Endothelial cell (in vitro differentiated cells): ENCODE results near the gene AKAP12. TPM values are rescaled to one million over a fixed set of nuclear protein-coding genes. Genes with fewer than 3 reads are reported as not detected.

Experiments used
- DNase-seq: peaks from one replicate; pipeline ENCODE4 v3.0.0; 2021; ENCODE audit warnings: low spot score
- H3K27ac Mint-ChIP-seq: one replicate; pipeline ENCODE4 v1.8.0; 2021; ENCODE audit warnings: mixed read lengths, inconsistent platforms; ENCODE audit not compliant: unreplicated experiment
- H3K27me3 Mint-ChIP-seq: one replicate; pipeline ENCODE4 v1.8.0; 2021; ENCODE audit warnings: mild to moderate bottlenecking, moderate library complexity, mixed read lengths, inconsistent platforms; ENCODE audit not compliant: unreplicated experiment
- H3K36me3 Mint-ChIP-seq: one replicate; pipeline ENCODE4 v1.8.0; 2021; ENCODE audit warnings: mild to moderate bottlenecking, low read depth, mixed read lengths, inconsistent platforms; ENCODE audit not compliant: unreplicated experiment
- H3K4me1 Mint-ChIP-seq: one replicate; pipeline ENCODE4 v1.8.0; 2021; ENCODE audit warnings: mild to moderate bottlenecking, mixed read lengths, inconsistent platforms; ENCODE audit not compliant: unreplicated experiment
- H3K4me3 Mint-ChIP-seq: one replicate; pipeline ENCODE4 v1.8.0; 2021; ENCODE audit warnings: mild to moderate bottlenecking, mixed read lengths, inconsistent platforms; ENCODE audit not compliant: unreplicated experiment
- H3K9me3 Mint-ChIP-seq: one replicate; pipeline ENCODE4 v1.8.0; 2021; ENCODE audit warnings: mixed read lengths, inconsistent platforms; ENCODE audit not compliant: unreplicated experiment
- CTCF ChIP-seq: fragments of 200-600 bp; sonication (generic); IDR thresholded peaks from one replicate; pipeline ENCODE4 v1.5.0; 2021; ENCODE audit warnings: antibody characterized with exemption; ENCODE audit not compliant: unreplicated experiment
- total RNA-seq: library from RNA; stranded (reverse); fragmentation: NEBNext Ultra II Directional; extraction: Animal tissue kit (Norgen Biotek cat#: 25700); gene quantifications from one replicate; pipeline ENCODE4 v1.2.1, GENCODE V29; 2021; ENCODE audit not compliant: unreplicated experiment

Gene AKAP12
- total RNA-seq, 1 donor from 2014 or later = 70.1 TPM

GRCh38 chr6:151263967-151264366 is 24.2 kb downstream of the AKAP12 start:
- Mint-ChIP-seq H3K27me3 (no peaks in the 10 kb centered on the region), H3K36me3 (no peaks in the 10 kb centered on the region), H3K4me3 (no peak overlapping the region), H3K9me3 (no peaks in the 10 kb centered on the region), H3K4me1 (peaks cover 3% of the 10 kb centered on the region), H3K27ac (no peak overlapping the region)
- DNase-seq = no peak
- TF ChIP-seq CTCF = no peak

- Mint-ChIP-seq H3K4me3 (no peak overlapping the region), H3K4me1 (peaks cover 3% of the 10 kb centered on the region), H3K36me3 (no peaks in the 10 kb centered on the region), H3K27me3 (no peaks in the 10 kb centered on the region), H3K27ac (no peak overlapping the region), H3K9me3 (no peaks in the 10 kb centered on the region)
- no peak for TF ChIP-seq CTCF
- DNase-seq = no peak
Observed at GRCh38 chr6:151265282-151265681, 25.5 kb downstream of the AKAP12 start.

GRCh38 chr6:151269321-151269995 is 29.7 kb downstream of the AKAP12 start:
- Mint-ChIP-seq H3K4me1 (peaks cover 3% of the 10 kb centered on the region), H3K4me3 (no peak overlapping the region), H3K9me3 (no peaks in the 10 kb centered on the region), H3K27ac (no peak overlapping the region), H3K27me3 (no peaks in the 10 kb centered on the region), H3K36me3 (no peaks in the 10 kb centered on the region)
- no peak for TF ChIP-seq CTCF
- no peak for DNase-seq

- no peak for DNase-seq
- no peaks in the 10 kb centered on the region for H3K36me3 Mint-ChIP-seq
- no peaks in the 10 kb centered on the region for H3K9me3 Mint-ChIP-seq
- H3K4me3 Mint-ChIP-seq = no peak overlapping the region
- no peaks in the 10 kb centered on the region for H3K27me3 Mint-ChIP-seq
- no peak for TF ChIP-seq CTCF
- no peaks in the 10 kb centered on the region for H3K4me1 Mint-ChIP-seq
- no peak overlapping the region for H3K27ac Mint-ChIP-seq
Observed at GRCh38 chr6:151275121-151275520, 35.4 kb downstream of the AKAP12 start.

GRCh38 chr6:151275566-151275965 is 35.8 kb downstream of the AKAP12 start:
- no peak for DNase-seq
- TF ChIP-seq CTCF = no peak
- H3K4me3 Mint-ChIP-seq = no peak overlapping the region
- no peaks in the 10 kb centered on the region for H3K27me3 Mint-ChIP-seq
- no peaks in the 10 kb centered on the region for H3K36me3 Mint-ChIP-seq
- no peak overlapping the region for H3K27ac Mint-ChIP-seq
- H3K9me3 Mint-ChIP-seq = no peaks in the 10 kb centered on the region
- peaks cover 2% of the 10 kb centered on the region for H3K4me1 Mint-ChIP-seq
